Loucy (cell line): ENCODE results near the gene GUCA1C.

ENCODE experiments used
- EZH2phosphoT487 ChIP-seq: fragments of 200-600 bp; IDR thresholded peaks from 2 replicates; pipeline ENCODE4 v1.6.1; 2018; ENCODE audit warnings: antibody characterized with exemption, mild to moderate bottlenecking, moderate library complexity, borderline replicate concordance
- TF ChIP-seq, protein P1 (sequence below): fragments of 200-600 bp; sonication (generic); conservative IDR thresholded peaks from 2 replicates; pipeline ENCODE4 v1.5.1; 2014; ENCODE audit warnings: mild to moderate bottlenecking, antibody characterized with exemption, low read length

DNA sequence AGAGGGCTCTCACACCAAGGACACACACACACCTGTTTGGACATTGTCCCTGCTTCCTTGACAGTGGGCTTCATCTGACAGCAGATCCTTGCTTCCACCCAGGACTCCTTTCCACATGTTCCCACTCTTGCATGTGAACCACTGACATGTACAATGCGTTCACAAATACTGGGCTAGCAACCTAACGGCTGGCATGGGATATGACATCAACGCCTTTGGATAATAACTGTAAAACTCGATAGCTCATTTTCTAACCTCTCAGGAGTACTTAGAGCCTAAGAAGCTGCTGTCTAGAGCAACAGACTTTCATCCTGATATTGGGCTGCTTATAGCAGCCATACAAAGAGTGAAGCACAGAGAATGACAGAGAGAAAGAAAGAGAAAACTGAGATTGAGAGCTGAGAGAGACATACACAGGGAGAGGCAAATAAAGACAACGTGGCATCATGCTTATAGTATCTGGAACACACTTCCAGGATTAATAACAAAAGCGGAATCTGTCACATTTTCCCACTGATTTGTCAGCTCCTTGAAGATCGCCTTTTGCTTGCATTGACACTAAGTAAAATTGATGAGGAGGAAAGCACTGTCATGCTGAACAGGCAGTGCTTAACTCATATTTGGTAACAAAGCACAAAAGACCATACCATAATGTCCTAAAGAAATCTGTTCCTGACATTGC lies 1.7 kb downstream of the GUCA1C start:
- TF ChIP-seq, protein P1, sequence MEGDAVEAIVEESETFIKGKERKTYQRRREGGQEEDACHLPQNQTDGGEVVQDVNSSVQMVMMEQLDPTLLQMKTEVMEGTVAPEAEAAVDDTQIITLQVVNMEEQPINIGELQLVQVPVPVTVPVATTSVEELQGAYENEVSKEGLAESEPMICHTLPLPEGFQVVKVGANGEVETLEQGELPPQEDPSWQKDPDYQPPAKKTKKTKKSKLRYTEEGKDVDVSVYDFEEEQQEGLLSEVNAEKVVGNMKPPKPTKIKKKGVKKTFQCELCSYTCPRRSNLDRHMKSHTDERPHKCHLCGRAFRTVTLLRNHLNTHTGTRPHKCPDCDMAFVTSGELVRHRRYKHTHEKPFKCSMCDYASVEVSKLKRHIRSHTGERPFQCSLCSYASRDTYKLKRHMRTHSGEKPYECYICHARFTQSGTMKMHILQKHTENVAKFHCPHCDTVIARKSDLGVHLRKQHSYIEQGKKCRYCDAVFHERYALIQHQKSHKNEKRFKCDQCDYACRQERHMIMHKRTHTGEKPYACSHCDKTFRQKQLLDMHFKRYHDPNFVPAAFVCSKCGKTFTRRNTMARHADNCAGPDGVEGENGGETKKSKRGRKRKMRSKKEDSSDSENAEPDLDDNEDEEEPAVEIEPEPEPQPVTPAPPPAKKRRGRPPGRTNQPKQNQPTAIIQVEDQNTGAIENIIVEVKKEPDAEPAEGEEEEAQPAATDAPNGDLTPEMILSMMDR = no peak
- no peak for TF ChIP-seq EZH2phosphoT487
